Mesenteric fat pad (tissue), 1 donor: ENCODE measurements around the gene EXOC3L4. TPM values are rescaled to one million over a fixed set of nuclear protein-coding genes. Genes with fewer than 3 reads are reported as not detected.

Experiments
- DNase-seq: peaks from one replicate; pipeline ENCODE4 v3.0.0-alpha.2; 2020; ENCODE audit warnings: low spot score
- total RNA-seq: library from RNA; stranded (reverse); fragmentation: NEBNext Ultra II Directional; extraction: Animal tissue kit (Norgen Biotek cat#: 25700); gene quantifications from one replicate; pipeline ENCODE4 v1.2.1, GENCODE V29; 2021
- donor health status: DM: yes; HTN: yes; CAD: no.

Gene EXOC3L4
- total RNA-seq, 1 donor from 2014 or later, result 2.0 TPM

DNA sequence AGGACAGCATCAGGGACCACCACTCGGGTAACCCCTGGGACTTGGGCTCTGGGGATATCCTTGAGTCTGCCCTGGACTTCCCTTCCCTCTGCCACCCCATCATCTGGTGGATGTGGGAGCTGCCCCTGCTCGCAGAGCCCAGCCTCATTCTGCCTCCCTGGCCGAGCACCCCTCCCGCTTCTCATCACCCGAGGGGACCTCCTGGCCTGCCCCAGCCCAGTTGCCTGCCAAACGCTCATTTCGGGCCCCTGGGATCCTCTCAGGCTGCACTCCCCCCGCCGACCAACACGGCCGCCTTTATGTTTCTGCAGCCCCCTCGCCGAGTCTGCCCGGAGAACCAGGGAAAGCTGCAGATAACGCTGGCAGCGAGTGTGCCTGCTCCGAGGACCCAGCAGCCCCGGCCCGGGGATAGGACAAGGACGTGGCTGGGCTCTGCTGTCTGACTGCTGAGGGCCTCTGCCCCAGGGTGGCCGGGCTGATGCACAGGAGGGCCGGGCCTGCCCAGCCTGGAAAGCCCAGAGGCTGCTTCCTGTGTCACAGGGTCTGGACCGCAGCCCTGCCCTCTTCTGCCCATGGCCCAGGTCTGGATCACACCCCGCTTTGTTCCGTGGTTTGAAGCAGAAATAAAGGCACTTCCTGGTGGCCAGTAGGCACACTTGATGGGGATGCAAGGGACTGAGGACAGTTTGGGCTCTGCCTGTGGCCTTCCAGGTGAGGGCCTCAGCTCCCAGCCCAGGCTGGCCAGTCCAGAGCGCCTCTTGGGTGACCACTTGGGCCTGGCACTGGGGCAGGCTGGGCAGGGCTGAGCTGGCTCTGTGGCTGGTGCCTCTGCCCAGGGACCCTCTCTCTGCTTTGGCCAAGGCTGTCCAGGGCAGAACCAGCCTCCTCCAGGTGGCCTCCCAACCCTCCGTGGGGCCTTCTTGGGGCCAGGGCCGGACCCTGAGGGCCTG is 4.9 kb upstream of the EXOC3L4 start:
- DNase-seq, result no peak

DNA sequence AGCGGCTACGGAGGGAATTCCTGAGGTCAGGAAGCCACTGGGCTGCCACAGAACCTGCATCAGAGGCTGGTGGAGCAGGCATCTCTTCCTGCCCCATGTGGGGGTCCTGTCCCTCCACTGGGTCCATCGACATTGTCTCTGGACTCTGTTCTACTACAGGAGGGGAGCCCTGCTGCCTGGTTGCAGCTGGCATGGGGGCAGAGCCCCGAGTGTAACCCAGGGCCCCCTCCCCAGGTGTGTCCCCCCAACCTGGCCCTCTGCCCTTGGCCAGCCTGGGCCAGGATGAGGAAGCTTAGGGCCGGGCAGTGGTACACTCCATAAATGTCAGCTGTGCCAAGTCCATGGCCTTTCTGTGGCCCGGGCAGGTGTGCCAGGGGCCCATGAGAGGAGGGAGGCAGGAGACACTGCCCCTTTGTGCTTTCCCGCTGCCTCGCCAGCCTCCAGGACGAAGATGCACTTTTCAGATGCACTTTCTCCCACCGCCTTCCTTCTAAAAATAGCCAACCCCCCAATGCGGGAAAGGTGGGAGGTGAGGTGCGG is 4.0 kb upstream of the EXOC3L4 start:
- DNase-seq, result no peak

DNA sequence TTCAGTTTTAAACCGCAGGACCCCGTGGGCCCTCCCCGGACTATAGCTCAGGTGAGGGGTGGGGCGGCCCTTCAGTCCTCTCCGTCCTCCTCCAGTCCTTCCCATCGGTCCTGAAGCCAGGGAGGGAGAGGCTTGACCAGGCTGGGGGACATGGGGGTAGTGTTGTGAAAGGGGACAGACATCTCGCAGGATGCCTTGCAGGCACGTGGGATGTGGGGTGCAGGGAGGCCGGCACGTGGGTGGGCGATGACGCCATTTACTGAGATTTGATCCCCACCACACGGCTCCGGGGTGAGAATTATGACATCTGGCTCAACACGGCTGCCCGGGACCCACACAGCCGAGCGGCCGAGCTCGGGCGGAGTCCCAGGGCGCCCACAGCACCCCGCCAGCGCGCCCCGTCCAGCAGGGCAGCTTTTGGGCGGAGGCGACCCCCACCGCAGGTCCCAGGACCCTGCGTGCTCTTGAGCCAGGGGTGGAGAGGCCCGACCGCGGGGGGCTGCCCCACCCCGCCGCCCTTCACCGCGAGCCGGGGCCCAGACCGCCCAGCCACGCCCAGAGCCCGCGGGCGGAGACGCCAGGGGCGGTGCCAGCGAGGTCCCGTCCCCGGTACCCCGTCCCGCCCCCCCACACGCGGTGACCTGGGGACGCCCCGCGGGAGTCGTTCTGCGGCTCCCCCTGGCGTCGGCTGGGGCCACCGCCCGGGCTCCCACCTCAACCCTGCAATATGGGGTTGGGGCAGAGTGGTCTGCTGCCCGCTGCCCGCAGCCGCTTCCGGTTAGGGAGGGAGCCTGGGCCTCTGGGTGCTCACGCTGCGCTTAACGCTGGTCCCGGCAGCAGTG is 3.3 kb upstream of the EXOC3L4 start:
- DNase-seq, result no peak

DNA sequence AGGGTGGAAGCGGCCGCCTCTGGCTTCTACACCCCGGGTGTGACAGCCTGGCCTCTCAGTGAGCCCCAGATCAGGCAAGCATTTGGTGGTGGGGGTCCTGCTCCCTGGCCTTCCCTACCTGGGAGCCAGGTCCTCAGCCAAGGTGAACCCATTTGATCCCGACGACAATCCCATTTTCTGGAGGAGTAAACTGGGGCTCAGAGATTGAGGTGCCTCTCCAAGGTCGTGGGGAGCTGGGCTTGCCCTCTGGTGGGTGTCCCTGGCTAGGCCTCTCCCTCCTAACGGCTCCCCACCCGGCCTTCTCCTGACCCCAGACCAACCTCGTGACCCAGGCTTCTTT is 2.7 kb upstream of the EXOC3L4 start:
- DNase-seq, result no peak

DNA sequence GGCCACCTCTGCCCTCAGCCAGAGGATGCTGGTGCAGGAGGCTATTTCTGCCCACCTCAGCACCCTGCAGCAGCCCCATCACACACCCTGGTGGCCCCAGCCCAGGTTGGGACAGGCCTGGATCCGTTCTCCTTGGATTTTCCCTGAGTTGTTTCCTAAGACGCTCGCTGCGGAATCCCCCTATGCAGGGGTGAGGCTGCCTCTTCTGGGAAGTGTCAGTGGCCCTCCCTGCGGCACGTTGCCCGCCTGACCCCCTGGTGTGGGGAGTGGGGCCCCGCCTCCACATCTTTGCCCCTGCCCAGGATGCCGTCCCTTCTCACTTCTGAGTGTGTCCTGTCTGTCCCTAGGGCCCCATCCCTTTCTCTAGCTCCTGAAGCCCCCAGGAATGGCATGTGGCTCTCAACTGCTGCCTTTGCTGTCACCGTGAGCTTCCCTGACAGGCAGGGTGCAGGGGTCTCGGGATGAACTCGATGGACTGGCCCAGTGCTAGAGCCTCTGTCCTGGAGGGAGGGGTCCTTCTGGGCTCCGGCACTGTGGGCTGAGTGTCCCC is 594 bp upstream of the EXOC3L4 start:
- DNase-seq, result no peak

DNA sequence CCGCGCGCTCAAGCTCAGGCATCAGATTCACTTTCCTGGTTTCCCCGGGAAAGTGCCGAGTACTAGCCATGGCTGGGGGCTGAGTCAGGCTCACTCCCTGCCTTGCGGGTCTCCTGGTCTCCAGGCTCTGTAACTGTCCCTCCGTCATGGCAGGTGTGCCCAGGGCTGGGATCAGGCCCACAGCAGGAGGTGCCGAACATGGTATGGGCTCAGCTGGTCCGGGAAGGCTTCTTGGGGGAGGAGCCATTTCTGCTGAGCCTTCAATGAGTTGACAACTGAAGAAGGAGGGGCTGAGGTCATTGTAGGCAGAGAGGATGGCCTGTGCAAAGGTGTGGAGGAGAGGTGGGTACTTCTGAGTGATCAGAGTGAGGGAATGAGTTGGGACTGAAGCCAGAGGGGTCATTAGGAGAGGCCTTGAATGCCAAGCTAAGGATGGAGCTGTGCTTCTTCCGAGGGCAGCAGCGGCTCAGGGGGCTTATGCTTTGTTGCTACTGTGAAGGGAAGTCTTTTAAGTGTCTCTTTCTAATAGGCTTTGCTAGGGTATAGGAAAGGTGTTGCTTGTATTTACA is 769 bp downstream of the EXOC3L4 start:
- no peak for DNase-seq

DNA sequence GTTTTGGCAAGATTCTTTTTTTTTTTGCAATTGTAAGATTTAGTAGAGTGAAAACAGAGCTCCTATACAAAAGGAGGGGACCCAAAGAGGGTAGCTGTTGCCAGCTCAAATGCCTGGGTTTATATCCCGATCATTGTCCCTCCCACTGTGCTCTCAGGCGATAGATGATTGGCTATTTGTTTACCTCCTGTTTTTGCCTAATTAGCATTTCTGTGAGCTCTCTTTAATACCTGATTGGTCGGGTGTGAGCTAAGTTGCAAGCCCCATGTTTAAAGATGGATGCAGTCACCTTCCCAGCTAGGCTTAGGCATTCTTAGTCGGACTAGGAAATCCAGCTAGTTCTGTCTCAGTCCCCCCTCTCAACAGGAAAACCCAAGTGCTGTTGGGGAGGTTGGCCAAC is 1.9 kb downstream of the EXOC3L4 start:
- DNase-seq, result no peak

DNA sequence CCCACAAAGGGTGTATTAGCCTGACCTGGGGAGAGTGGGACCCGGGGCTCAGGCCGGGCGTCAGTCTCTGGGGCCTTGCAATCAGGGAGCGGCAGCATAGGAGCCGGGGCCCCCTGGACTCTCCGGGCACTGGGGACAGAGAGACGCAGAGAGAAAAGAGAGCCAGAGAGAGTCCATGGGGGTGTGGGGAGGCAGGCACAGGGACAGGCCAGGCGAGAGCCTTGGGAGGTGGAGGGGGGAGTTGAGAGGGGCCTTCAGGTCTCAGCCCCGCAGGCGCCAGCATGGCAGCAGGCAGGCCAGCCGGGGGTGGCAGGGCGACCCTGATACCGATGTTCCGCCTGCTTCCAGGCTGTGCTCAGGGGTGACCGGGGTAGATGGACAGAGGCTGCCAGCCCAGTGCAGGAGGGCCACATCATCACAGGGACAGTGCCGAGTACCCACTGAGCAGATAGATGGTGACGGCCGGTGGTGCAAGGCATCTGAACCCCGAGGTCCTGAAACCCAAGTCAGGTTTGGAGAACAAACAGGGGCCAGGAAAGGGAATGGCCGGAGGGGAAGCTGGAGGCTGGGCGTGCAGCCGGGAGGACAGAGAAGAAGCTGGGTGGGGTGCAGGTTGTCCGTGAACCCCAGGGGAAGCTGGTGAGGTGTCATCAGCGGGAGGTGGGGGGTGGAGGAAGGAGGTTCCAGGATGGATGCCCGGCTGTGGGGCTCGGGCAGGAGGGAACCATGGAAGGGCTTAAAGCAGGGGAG is 2.9 kb downstream of the EXOC3L4 start:
- no peak for DNase-seq

DNA sequence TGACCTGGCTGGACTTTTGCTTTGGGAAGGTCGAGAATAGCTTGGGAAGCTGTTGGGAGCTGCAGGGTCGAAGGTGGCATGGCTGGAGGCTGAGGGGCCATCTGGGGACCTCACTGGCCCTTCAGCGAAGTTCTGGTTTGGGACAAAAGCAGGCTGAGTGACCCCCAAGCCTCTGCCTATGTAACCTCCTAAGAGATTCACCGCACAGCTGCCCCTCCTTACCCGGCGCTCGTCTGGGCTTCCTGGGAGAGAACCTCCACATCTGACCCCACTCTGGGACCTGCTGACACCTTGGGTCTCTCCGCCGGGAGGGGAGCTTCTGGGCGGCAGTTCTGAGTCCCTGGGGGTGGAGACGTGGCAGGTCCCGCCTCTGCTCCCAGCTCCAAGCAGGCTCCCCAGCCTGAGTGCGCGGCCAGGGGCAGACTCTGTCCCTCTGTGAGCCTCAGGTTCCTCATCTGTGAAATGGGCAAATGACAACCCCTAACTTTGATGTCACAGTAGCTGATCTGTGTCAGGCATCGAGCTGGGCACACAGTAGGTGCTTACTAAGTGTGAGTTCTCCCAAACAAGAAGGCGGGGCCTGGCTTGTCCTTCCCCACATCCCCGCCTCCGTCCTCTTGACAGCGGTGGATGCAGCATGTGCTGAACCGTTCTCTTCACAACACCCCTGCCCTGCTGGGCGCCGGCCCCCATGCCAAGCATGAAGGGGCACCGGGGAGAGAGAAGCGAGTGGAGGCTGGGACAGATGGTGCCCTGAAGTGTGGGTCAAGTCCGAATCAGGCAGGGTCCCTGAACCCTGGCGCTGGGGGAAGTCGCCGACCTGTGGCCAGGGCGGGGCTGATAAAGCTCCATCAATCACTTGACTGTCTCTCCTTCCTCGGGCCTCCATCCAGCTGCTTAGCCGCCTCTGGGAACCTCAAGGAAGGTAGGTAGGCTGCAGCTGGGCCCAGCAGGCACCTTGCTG is 3.8 kb downstream of the EXOC3L4 start:
- no peak for DNase-seq

DNA sequence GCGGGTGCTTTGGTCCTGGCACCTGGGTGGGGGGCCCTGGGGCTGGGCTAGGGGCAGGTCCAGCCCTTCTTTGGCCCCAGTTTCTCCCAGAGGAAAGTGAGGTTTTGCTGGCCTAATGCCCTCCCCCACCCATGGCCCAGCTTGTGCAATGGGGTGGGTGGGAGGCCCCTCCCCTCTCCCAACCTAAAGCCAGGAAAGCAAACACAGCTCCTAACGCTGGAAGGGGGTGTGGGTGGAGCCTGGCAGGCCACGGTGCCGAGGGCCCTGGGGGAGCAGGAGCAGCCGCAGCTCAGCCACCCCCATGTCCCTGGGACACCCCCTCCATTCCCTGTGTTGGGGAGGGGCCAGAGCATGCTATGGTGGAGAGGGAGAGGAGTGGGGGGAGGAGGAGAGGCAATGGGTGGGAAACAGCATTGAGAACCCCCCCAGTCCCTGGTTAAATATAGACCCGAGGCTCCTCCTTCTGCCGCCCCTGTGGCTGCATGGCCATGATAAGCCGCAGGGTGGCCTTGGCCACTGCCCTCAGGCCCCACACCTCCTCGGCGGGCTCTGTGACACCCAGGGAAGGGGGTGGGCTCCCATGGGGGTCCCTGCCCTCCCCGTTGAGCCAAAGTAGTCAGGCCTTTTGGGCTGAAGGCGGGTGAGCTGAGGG is 4.7 kb downstream of the EXOC3L4 start:
- no peak for DNase-seq

DNA sequence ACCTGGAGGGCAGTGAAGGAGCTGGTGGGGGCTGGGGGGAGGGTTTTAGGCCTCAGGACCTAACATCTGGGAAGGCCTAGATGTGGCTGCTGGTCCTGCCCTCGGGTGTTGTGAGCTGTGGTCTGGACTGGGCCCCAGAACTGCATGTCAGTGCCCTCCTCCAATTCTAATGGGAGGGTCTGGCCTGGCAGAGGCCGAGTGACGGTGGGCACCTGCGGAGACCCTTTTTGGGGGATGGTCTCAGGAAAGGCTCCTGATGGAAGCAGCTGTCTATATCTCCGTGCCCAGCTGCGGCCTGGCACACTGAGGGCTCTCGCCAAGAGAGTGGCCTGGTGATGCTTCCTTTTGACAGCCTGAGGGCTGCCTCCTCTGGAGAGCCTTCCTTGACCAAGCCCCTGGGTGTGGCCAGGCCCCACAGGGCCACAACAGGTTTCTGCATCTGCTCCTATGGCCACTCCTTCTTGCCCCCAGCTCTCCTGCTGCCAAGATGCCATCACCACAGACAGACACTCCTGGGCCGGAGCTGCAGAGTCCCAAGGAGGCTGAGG is 5.3 kb downstream of the EXOC3L4 start:
- DNase-seq, result no peak

DNA sequence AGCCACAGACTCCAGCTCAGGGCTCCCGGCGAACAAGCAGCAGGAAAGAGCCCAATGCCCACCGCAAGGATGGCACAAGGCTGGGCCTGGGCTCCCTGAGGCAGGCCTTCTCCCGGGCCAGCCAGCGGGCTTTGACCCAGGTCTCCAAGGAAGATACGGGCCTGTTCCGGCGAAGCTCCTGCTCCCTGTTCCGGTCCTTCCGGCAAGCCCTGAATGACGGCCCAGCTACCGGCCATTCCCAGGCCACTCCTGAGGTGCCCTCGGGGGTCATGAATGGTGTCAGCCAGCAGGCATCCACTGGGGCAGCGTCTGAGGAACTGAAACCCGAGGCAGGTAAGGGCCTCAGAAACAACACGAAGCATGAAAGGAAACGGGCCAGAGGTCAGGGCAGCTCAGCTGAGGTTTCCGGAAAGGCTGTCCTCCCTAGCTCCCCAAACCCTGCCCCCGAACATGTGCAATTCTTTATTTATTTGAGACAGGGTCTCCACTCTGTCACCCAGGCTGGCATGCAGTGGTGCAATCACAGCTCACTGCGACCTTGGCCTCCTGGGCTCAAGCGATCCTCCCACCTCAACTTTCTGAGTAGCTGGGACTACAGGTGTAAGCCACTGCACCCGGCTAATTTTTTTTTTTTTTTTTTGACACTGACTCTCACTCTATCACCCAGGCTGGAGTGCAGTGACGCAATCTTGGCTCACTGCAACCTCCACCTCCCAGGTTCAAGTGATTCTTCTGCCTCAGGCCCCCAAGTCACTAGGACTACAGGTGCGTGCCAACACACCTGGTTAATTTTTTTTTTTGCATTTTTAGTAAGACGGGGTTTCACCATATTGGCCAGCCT is 6.0 kb downstream of the EXOC3L4 start:
- no peak for DNase-seq

DNA sequence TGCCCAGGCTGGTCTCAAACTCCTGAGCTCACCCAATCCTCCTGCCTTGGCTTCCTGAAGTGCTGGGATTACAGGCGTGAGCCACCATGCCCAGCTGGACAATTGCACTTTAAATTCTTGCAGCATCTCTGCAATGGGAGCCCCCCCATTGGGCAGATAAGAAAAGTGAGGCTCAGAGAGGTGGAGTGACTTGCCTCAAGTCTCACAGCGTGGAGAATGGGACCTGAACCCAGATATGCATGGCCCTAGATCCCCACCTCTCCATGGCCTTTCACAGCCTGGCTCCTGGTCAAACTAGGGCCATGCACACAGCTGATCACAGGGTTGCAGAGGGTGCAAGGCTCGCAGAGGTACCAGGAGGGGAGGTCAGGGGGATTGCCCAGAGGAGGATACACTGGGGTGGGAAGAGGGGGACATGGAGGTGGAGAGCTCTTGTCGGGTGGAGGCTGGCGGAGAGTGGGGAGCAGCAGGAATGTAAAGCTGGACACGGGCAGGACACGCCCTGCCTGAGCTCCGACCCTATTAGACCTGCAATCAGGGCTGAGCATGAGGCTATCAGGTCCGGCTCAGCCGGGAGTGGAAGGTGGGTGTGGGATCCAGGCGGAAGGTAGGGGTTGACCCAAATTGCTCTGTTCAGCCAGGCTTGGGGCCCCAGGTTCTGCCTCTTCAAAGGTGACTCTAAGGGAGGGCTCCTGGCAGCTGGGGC is 6.9 kb downstream of the EXOC3L4 start:
- DNase-seq, result no peak

DNA sequence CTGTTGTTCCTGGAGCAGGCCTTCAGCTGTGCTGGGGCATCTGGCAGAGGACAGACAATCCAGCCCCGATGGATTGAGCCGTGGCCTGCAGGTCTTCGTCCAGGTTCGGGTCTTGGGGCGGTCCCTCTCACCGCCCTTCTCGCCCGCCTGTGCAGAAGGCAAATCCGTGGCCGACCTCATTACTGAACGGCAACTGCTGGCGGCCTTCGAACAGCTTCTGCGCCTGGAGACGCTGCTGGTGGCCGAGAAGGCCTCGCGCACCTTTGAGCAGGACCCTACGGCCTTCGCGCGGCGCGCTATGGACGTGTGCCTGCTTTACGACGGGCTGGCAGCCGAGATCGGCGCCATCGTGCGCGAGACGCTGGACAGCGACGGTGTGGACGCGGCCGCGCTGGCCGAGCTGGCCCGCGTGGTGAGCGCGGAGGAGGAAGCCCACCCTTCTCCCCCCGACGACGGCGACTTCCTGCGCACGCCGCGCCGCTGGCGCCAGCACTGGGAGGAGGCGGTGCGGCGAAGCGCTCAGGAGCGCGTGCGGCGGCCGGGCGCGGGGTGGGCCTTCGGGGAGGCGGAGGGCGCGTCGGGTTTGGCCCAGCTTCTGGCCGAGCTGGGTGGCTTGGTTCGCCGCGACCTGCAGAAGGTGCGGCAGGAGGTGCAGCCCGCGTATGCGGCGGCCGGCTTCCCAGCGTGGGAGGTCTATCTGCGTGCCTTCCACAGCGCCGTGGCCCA is 7.6 kb downstream of the EXOC3L4 start:
- DNase-seq, result no peak

DNA sequence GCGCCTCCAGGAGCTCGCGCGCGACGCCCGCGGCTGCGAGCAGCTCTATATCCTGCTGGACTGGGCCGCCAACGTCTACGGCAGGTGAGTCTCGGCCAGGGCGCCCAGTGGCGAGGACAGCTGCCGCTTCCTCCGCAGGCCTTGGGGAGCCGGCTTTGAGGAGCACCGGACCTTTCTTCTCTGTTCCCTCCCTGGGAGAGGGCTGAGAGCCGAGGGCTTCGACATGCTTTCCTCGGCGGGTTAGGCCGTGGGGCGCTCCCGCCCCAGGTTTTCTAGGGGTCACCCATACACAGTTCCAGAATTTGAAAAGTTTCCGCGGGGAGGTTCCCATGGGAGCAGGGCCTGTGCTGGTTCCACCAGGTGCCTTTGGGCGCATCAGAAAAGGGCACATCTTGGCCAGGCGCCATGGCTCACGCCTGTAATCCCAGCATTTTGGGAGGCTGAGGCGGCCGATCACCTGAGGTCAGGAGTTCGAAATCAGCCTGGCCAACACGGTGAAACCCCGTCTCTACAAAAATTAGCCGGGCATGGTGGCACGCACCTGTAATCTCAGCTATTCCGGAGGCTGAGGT is 8.2 kb downstream of the EXOC3L4 start:
- no peak for DNase-seq
